ENCODE measurements around the gene MIDN. TPM values are rescaled to one million over a fixed set of nuclear protein-coding genes. Genes with fewer than 3 reads are reported as not detected.
A peak's percentile ranks its signal among the peaks of the same experiment; 100 is the strongest.

MIDN gene
- total RNA-seq, 1 donor = 23.2 TPM

GRCh38 chr19:1222394-1222793 is 26.0 kb upstream of the MIDN start:
- DNase-seq (ENCODE audit: low read depth) = no peak
- peak; percentile 12 for TF ChIP-seq CTCF (IDR thresholded peaks at IDR 0.05; ENCODE audit: insufficient read depth, low read length)
- no peak overlapping the region for H3K4me3 ChIP-seq (ENCODE audit: low read depth, low read length)

GRCh38 chr19:1223018-1223855 is 25.1 kb upstream of the MIDN start:
- TF ChIP-seq CTCF (IDR thresholded peaks at IDR 0.05; ENCODE audit: insufficient read depth, low read length) = peak; percentile 42
- DNase-seq (ENCODE audit: low read depth) = no peak
- no peak overlapping the region for H3K4me3 ChIP-seq (ENCODE audit: low read depth, low read length)

- DNase-seq (ENCODE audit: low read depth) = no peak
- no peak for TF ChIP-seq CTCF (IDR thresholded peaks at IDR 0.05; ENCODE audit: insufficient read depth, low read length)
- H3K4me3 ChIP-seq (ENCODE audit: low read depth, low read length) = no peak overlapping the region
Observed at GRCh38 chr19:1224047-1224825, 24.1 kb upstream of the MIDN start.

GRCh38 chr19:1224847-1225246 is 23.5 kb upstream of the MIDN start:
- no peak for DNase-seq (ENCODE audit: low read depth)
- TF ChIP-seq CTCF (IDR thresholded peaks at IDR 0.05; ENCODE audit: insufficient read depth, low read length) = no peak
- no peak overlapping the region for H3K4me3 ChIP-seq (ENCODE audit: low read depth, low read length)

- no peak overlapping the region for H3K4me3 ChIP-seq (ENCODE audit: low read depth, low read length)
- no peak for TF ChIP-seq CTCF (IDR thresholded peaks at IDR 0.05; ENCODE audit: insufficient read depth, low read length)
- no peak for DNase-seq (ENCODE audit: low read depth)
Observed at GRCh38 chr19:1225440-1226226, 22.8 kb upstream of the MIDN start.

GRCh38 chr19:1226227-1226518 is 22.2 kb upstream of the MIDN start:
- no peak for TF ChIP-seq CTCF (IDR thresholded peaks at IDR 0.05; ENCODE audit: insufficient read depth, low read length)
- no peak for DNase-seq (ENCODE audit: low read depth)
- no peak overlapping the region for H3K4me3 ChIP-seq (ENCODE audit: low read depth, low read length)
